HepG2 (cell line): ENCODE results near the gene P4HB. TPM values are rescaled to one million over a fixed set of nuclear protein-coding genes. Genes with fewer than 3 reads are reported as not detected.

Source experiments
- CENPT ChIP-seq: sonication (generic); formaldehyde crosslinking; IDR thresholded peaks from 2 replicates; pipeline ENCODE4 v1.8.0; 2022; ENCODE audit warnings: low read depth, mild to moderate bottlenecking, moderate library complexity, missing genetic modification reagents
- CTCF ChIP-seq: sonication (generic); formaldehyde crosslinking; IDR thresholded peaks from 2 replicates; pipeline ENCODE4 v1.5.0; 2020; ENCODE audit warnings: mild to moderate bottlenecking, missing genetic modification reagents, moderate library complexity
- FOXP1 ChIP-seq, 2 experiments: fragments of 450-650 bp in 1 of 2; IDR thresholded peaks; 2 replicates each; pipeline ENCODE4 v1.6.1; 2017 to 2018; ENCODE audit warnings: antibody characterized with exemption in 1 of 2
- HCFC1 ChIP-seq: fragments of 150-350 bp; IDR thresholded peaks from 2 replicates; pipeline ENCODE4 v1.6.1; 2014; ENCODE audit warnings: low read depth, low read length
- HIC2 ChIP-seq: sonication (generic); formaldehyde crosslinking; IDR thresholded peaks from 2 replicates; pipeline ENCODE4 v1.9.0; 2022; ENCODE audit warnings: low read depth, missing genetic modification reagents
- NFKB2 ChIP-seq: sonication (generic); formaldehyde crosslinking; IDR thresholded peaks from 2 replicates; pipeline ENCODE4 v1.4.0; 2020; ENCODE audit warnings: missing genetic modification reagents, borderline replicate concordance
- SIN3A ChIP-seq: IDR thresholded peaks from 2 replicates; pipeline ENCODE4 v1.6.1; 2011; ENCODE audit warnings: low read depth, mild to moderate bottlenecking, control low read depth, low read length, borderline replicate concordance
- U2AF2 ChIP-seq: fragments of 200-400 bp; formaldehyde crosslinking; IDR thresholded peaks from 2 replicates; pipeline ENCODE4 v1.6.1; 2017; ENCODE audit warnings: low read depth, mild to moderate bottlenecking, low read length
- ZNF317 ChIP-seq: sonication (generic); formaldehyde crosslinking; IDR thresholded peaks from 2 replicates; pipeline ENCODE4 v1.5.0; 2020; ENCODE audit warnings: mild to moderate bottlenecking, missing genetic modification reagents
- ZNF407 ChIP-seq: sonication (generic); formaldehyde crosslinking; IDR thresholded peaks from one replicate; pipeline ENCODE4 v1.5.1; 2020; ENCODE audit warnings: mild to moderate bottlenecking, missing genetic modification reagents; ENCODE audit errors: not compliant biosample characterization
- ZNF430 ChIP-seq: sonication (generic); formaldehyde crosslinking; IDR thresholded peaks from 2 replicates; pipeline ENCODE4 v1.9.0; 2021; ENCODE audit warnings: mild to moderate bottlenecking, missing genetic modification reagents
- ZNF513 ChIP-seq: sonication (generic); formaldehyde crosslinking; conservative IDR thresholded peaks from 2 replicates; pipeline ENCODE4 v1.5.0; 2020; ENCODE audit warnings: missing genetic modification reagents
- ZNF713 ChIP-seq: sonication (generic); formaldehyde crosslinking; IDR thresholded peaks from 2 replicates; pipeline ENCODE4 v1.4.0; 2020; ENCODE audit warnings: mild to moderate bottlenecking, missing genetic modification reagents
- ZNF780A ChIP-seq: sonication (generic); formaldehyde crosslinking; IDR thresholded peaks from 2 replicates; pipeline ENCODE4 v1.8.0; 2022; ENCODE audit warnings: mild to moderate bottlenecking, missing genetic modification reagents, moderate library complexity
- ZSCAN29 ChIP-seq: sonication (generic); formaldehyde crosslinking; conservative IDR thresholded peaks from 2 replicates; pipeline ENCODE4 v1.4.0; 2020; ENCODE audit warnings: mild to moderate bottlenecking, missing genetic modification reagents
- polyA plus RNA-seq, 8 experiments: library from polyadenylated mRNA; depleted of rRNA in 3 of 8; stranded (reverse) in 7 of 8; unstranded in 1 of 8; fragments of >200 nt; fragmentation: Illumina TruSeq in 4 of 8; extraction: Trizol in 4 of 8; gene quantifications; 2 replicates each; pipeline versions ENCODE4 v1.2.1 to v1.2.3, GENCODE V29; 2011 to 2016; ENCODE audit warnings: low read depth in 4 of 8, missing spikeins in 1 of 8, mixed read lengths in 1 of 8; ENCODE audit not compliant: insufficient read depth in 1 of 8
- total RNA-seq, 5 experiments: library from RNA; depleted of rRNA; stranded (reverse); fragments of >200 nt; fragmentation: Illumina TruSeq; extraction: Trizol; gene quantifications; 2 replicates each; pipeline ENCODE4 v1.2.3, GENCODE V29; 2016; ENCODE audit warnings: low read depth in 1 of 5

P4HB gene
- total and polyA plus RNA-seq, 2 of the 13 experiments (the other 11 are each of a cell fraction or from before 2014, with no cell fraction given), result 185 to 782 TPM

GRCh38 chr17:81871387-81872230, 11.3 kb upstream of the P4HB start (continued):
- TF ChIP-seq ZNF780A (CRISPR knock-in tag), result peak; percentile 94
- TF ChIP-seq ZNF513 (CRISPR knock-in tag), result no peak; the same call in 1 of the 2 replicates
- TF ChIP-seq U2AF2, result no peak
- TF ChIP-seq ZSCAN29 (CRISPR knock-in tag), result peak; percentile 64; the same call in 1 of the 2 replicates
- TF ChIP-seq CTCF (CRISPR knock-in tag), result peak; percentile 74
- peak; percentile 62 for TF ChIP-seq ZNF713
- peak; percentile 87 for TF ChIP-seq NFKB2 (CRISPR knock-in tag)
- TF ChIP-seq HCFC1, result peak; percentile 54
- no peak for TF ChIP-seq FOXP1 (IDR thresholded peaks at IDR 0.05)
- TF ChIP-seq FOXP1 (CRISPR knock-in tag; IDR thresholded peaks at IDR 0.05), result no peak
- TF ChIP-seq CENPT (CRISPR knock-in tag), result peak; percentile 98
- peak; percentile 87 for TF ChIP-seq ZNF430 (CRISPR knock-in tag)
- no peak; the same call in 1 of the 2 replicates for TF ChIP-seq HIC2 (CRISPR knock-in tag)
- TF ChIP-seq ZNF317 (CRISPR knock-in tag), result no peak; the same call in 1 of the 2 replicates
- peak; percentile 84 for TF ChIP-seq ZNF407 (CRISPR knock-in tag)
- TF ChIP-seq SIN3A, result no peak
